Type B pancreatic cell (in vitro differentiated cells): Measurements from ENCODE around the gene MACIR. TPM values are rescaled to one million over a fixed set of nuclear protein-coding genes. Genes with fewer than 3 reads are reported as not detected.
"Not testable (repeated sequence)": the region's sequence is repeated elsewhere in the genome, so short reads cannot be mapped to it uniquely, and the experiment has no call there.

ENCODE experiments used
- DNase-seq: peaks from one replicate; pipeline ENCODE4 v3.0.0; 2021; ENCODE audit warnings: mixed read lengths; ENCODE audit not compliant: unreplicated experiment; ENCODE audit errors: extremely low spot score
- H3K27ac Mint-ChIP-seq: 2 replicates; pipeline ENCODE4 v1.8.0; 2021; ENCODE audit warnings: mild to moderate bottlenecking, mixed read lengths
- H3K27me3 Mint-ChIP-seq: 2 replicates; pipeline ENCODE4 v1.8.0; 2021; ENCODE audit warnings: mixed read lengths
- H3K36me3 Mint-ChIP-seq: 2 replicates; pipeline ENCODE4 v1.8.0; 2021; ENCODE audit warnings: mixed read lengths
- H3K4me1 Mint-ChIP-seq: one replicate; pipeline ENCODE4 v1.8.0; 2021; ENCODE audit warnings: mixed read lengths; ENCODE audit not compliant: unreplicated experiment
- H3K4me3 Mint-ChIP-seq: 2 replicates; pipeline ENCODE4 v1.8.0; 2021; ENCODE audit warnings: mild to moderate bottlenecking, mixed read lengths
- H3K9me3 Mint-ChIP-seq: 2 replicates; pipeline ENCODE4 v1.8.0; 2021; ENCODE audit warnings: mixed read lengths
- CTCF ChIP-seq: fragments of 200-600 bp; sonication (generic); conservative IDR thresholded peaks from 2 replicates; pipeline ENCODE4 v1.5.0; 2021; ENCODE audit warnings: antibody characterized with exemption, mild to moderate bottlenecking
- total RNA-seq: library from RNA; stranded (reverse); gene quantifications from 2 replicates; pipeline ENCODE4 v1.2.1, GENCODE V29; 2021; ENCODE audit warnings: low replicate concordance

MACIR gene
- total RNA-seq, 1 donor from 2014 or later = 19.3 TPM

- H3K9me3 Mint-ChIP-seq = no peaks in the 10 kb centered on the region
- peaks cover 9% of the 10 kb centered on the region for H3K4me1 Mint-ChIP-seq
- TF ChIP-seq CTCF = no peak
- no peak for DNase-seq
- no peaks in the 10 kb centered on the region for H3K36me3 Mint-ChIP-seq
- H3K4me3 Mint-ChIP-seq = no peak overlapping the region
- no peak overlapping the region for H3K27ac Mint-ChIP-seq
- no peaks in the 10 kb centered on the region for H3K27me3 Mint-ChIP-seq
Measured at GRCh38 chr5:103216697-103217096, 41.9 kb upstream of the MACIR start.

- Mint-ChIP-seq H3K27me3 (no peaks in the 10 kb centered on the region), H3K36me3 (no peaks in the 10 kb centered on the region), H3K4me1 (peaks cover 9% of the 10 kb centered on the region), H3K9me3 (no peaks in the 10 kb centered on the region), H3K27ac (peak overlapping the region; percentile 82), H3K4me3 (no peak overlapping the region)
- DNase-seq = no peak
- no peak for TF ChIP-seq CTCF
Measured at GRCh38 chr5:103217101-103217500, 41.5 kb upstream of the MACIR start.

GRCh38 chr5:103218164-103218563 is 40.4 kb upstream of the MACIR start:
- DNase-seq = no peak
- TF ChIP-seq CTCF = no peak
- peaks cover 9% of the 10 kb centered on the region for H3K4me1 Mint-ChIP-seq
- no peaks in the 10 kb centered on the region for H3K9me3 Mint-ChIP-seq
- no peak overlapping the region for H3K4me3 Mint-ChIP-seq
- H3K36me3 Mint-ChIP-seq = no peaks in the 10 kb centered on the region
- peak overlapping the region; percentile 82 for H3K27ac Mint-ChIP-seq
- no peaks in the 10 kb centered on the region for H3K27me3 Mint-ChIP-seq

- H3K27ac Mint-ChIP-seq, DNase-seq, H3K4me3 Mint-ChIP-seq, H3K27me3 Mint-ChIP-seq, H3K9me3 Mint-ChIP-seq, H3K4me1 Mint-ChIP-seq, H3K36me3 Mint-ChIP-seq: not testable (repeated sequence)
Measured at GRCh38 chr5:103219074-103219473, 39.5 kb upstream of the MACIR start.

GRCh38 chr5:103223031-103223955 is 35.3 kb upstream of the MACIR start:
- no peak overlapping the region for H3K4me3 Mint-ChIP-seq
- H3K9me3 Mint-ChIP-seq = peaks cover 4% of the 10 kb centered on the region
- peaks cover 4% of the 10 kb centered on the region for H3K4me1 Mint-ChIP-seq
- no peaks in the 10 kb centered on the region for H3K27me3 Mint-ChIP-seq
- no peak for DNase-seq
- no peak for TF ChIP-seq CTCF
- H3K36me3 Mint-ChIP-seq = no peaks in the 10 kb centered on the region
- no peak overlapping the region for H3K27ac Mint-ChIP-seq

GRCh38 chr5:103224118-103224893 is 34.3 kb upstream of the MACIR start:
- Mint-ChIP-seq H3K4me3 (peak overlapping the region; percentile 38), H3K27ac (no peak overlapping the region), H3K36me3 (no peaks in the 10 kb centered on the region), H3K27me3 (no peaks in the 10 kb centered on the region), H3K9me3 (peaks cover 4% of the 10 kb centered on the region), H3K4me1 (peaks cover 4% of the 10 kb centered on the region)
- peak; percentile 79 for TF ChIP-seq CTCF
- DNase-seq = no peak
